DMS79 treated with DMSO at 0.1 percent for 48 hours (cell line): ENCODE data around the gene ARL6IP5.

ENCODE experiments used
- DNase-seq: peaks from one replicate; lab custom pipeline; 2025; lab: John Stamatoyannopoulos, UW

ARL6IP5 gene

DNA sequence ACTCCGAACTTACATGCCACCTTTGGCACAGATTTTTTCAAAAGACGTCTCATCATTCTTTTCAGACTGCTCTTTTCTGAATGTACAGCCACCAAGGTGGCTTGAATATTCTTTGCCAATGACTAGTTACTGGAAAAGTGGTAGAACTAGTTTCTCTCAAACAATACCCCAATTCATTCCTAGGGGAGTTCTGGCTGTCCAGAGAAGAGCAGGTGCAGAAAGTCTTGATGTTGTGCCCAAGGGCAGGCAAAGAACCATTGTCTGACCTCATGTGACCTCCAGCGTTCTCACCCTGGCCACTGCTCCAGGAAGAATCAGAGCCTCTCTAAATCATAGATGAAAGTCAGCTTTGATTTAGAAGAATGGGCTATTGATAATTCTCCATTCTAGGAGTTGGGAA lies 32.2 kb downstream of the ARL6IP5 start:
- peak; percentile 16 for DNase-seq

DNA sequence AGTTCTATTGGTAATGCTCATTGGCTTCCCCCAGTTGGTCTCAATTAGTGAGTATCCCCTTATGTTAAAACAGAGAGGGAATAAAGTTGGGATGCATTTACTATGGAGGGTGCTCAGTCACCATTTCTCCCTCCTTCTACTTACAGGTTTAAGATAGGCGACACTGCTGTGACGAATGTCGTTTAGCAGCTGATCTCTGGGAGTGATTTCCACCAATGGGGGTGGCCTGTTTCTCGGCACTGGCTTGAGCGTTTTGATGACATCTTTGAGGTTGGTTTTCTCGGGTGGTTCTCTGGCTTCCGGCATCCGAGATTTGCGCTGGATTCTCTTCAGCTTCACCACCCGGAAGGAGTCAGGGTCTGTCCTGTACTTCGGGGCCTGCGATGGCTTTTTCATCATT lies 33.8 kb downstream of the ARL6IP5 start:
- DNase-seq = no peak

DNA sequence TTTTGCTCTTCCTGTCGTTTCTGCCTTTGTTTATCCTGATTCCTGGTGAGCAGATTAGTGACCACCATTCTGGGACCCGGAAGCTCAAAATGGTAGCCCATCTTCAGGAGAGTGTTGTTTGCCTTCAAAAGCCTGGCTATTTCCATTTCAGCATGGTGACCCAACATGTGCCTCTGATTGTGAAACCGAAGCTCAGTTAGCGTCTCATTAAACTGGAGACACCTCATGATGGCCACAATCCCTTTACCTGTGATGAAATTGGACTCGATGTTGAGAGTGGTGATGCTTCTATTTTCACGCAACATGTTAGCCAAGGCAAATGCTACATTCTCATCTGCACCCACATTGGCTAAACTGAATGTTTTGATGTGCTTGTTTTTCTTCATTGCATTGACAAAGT lies 34.4 kb downstream of the ARL6IP5 start:
- DNase-seq = no peak

DNA sequence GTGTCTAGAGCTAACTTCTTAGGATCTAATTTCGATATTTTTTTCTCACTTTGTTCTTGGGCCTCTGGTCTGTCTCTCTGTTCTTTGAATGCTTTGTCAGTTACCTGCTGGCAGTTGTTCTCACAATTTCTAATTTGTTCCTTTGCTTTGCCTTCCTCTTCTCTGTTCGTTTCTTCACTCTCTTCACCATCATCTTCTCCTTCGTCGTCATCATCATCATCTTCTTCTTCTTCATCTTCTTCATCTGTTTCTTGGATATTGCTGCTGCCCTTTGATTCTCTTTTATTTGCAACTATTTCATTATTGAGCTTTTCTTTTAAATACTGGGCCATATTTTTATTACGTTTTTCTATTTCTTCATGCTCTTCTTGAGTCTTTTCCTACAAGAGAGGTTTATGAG lies 34.9 kb downstream of the ARL6IP5 start:
- no peak for DNase-seq

DNA sequence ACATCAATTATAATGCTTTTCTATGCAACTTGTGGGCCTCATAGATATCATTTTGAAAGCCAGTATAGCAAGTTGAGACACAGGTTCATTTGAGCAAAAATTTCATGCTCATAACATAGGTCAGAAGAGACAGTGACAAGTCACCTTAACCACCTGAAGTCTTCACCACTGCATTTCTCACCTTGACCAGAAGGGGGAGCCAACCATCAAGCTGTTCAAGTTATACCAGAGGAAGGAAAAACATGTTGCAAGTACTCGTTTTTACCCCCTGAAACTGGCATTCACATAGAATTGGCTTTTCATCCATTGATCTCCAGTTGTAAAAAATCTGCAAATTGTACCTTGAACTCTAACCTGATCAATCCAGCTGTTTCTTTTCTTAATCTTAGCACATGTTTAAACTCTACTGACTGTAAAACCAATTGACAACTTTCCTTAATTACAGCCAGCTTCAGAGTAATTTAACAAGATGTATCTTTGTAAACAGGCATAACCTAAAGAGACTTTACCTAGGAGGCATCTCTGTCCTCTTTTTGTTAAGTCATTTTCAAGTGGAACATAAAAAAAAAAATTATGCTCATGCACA lies 36.2 kb downstream of the ARL6IP5 start:
- DNase-seq = peak; percentile 3

DNA sequence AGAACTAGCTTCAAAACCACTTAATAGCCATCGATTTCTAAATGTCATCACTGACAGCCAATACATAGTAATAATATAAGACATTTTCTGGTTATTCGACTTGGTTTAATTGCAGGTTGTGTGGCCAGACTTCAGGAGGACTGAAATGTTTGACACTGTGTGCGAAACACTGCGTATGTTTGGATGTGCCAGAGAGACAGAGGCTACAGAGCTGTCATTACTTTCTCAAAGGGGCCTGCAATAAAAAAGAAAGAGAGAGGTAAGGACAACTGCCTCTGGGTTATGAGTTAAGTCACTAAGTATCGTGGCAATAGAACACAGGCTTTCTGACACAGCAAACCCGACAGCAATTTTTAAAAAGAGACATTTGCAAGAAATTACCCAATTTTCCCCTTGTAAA lies 36.8 kb downstream of the ARL6IP5 start:
- no peak for DNase-seq

DNA sequence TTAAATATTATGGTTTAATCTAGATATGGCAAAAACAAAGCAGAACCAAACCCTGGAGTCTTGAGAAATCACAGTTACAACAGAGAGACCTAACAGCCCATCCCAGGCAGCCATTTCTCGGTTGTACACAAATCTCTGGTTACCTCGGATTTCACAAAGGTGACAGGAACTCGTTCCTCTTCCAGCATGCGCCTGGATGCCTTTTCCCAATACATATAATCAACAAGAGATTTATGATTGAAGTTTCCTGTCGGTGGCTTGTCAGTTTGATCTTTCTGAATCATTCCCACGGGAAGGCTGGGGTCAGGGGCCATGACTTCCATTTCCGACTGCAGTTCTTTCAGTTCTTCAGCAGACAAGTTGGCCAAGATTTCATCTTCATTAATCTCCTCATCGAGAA lies 37.2 kb downstream of the ARL6IP5 start:
- DNase-seq = no peak

DNA sequence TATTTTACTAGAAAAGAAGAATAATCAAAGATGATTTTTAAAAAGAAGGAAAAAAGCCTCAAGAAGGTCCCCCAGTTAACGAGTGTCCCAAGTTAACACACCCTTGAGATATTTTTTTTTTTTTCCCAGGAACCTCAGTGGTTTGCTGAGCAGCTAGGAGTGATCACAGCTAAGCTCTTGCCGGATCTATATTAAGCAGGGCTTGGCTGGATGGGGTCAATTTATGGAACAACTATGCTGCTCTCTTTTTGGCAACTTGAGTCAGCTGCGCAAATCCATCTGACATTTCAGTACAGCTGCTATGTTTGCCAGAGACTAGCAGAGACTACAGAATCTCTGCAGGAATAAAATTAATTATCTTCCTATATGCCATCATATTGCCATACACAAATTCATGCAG lies 37.7 kb downstream of the ARL6IP5 start, which contains the start of gene LMOD3:
Gene LMOD3, minus strand, starts transcription at position 193 of the 400 bp plus-strand sequence. CDS start 209 bp downstream, outside the sequence.
- DNase-seq = no peak

DNA sequence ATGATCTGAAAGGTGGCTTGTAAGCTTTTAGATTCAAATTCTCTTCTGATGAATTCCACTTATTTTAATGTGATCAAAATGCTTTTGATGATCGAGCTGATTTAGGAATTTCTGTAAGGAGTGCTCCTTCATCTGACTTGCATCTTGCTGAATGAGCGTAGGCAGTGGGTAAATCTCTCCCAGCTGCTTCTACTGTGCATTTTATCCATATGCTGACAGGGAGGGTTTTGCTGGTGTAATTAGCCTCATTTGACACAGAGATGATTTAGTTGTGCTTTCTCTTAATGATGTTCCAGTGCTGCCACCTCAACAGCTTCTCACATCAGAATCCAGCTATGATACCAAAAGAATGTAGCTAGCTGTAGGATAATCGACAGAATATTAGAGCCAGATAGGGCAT lies 41.5 kb downstream of the ARL6IP5 start:
- no peak for DNase-seq

DNA sequence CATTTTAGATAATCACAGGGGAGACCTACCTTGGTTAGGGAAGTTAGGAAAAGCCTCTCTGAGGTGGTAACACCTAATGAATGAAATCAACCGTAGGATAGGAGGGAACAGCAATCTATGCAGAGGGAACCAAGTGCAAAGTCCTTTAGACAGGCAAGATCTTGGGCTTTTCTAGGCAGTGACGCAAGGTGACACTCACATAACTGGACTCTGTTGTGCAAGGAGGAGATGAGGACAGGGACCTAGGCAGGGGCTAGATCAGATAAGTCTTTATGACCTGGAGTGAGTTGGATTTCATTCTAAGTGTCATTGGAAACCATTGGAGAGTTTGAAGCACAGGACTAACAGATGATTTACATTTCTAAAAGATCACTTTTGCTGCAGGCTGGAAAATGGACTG lies 42.3 kb downstream of the ARL6IP5 start:
- no peak for DNase-seq

DNA sequence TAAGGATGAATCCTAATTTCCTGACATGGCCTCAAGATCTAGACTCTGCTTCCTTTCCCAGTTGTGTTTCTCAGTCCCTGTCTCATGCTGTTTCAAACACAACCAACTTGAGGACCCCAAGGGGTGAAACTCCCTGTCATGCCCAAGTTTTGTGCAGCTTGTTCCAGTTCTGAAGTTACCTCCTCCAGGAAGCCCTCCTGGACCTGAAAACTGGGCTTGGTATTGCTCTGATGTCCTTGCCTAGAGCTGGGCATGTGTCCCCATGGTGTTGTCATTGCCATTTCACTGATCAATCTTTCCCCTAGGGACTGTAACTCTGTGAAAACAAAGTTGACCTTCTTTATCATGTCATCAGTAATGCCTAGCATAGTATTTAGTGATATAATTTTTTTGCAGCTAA lies 43.8 kb downstream of the ARL6IP5 start:
- no peak for DNase-seq

DNA sequence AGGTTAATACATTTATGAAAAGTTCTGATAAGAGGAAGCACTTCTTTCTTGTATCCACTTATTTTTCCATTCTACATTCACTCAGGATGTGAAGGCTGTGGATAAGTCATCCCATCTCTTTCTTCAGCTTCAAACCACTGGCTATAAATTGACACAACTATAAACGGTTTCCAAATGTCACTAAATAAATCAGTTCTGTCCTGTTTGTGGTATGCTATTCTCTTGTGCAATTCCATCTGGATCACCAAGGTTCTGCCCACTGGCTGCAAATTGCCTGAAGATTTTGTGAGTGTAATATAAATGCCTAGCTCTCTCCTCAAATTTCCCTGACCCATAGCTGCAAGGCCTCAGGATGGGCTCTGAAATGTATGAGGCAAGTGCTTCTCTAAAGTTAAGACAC lies 44.8 kb downstream of the ARL6IP5 start:
- no peak for DNase-seq

DNA sequence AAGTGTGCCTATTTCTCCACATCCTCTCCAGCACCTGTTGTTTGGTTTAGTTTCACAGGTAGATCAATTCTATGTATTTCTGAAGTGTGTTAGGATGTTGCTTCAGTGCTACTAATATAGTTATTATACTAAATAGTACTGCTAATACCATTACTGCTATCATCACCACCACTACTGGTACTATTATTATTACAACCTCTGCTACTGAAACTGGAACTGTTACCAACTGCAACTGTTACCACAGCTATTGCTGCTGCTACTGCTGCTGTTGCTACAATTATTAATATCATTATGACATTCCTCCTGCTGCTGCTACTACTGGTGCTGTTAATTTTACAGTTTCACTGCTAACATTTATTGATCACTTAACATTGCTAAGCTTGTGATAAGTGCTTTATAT lies 46.0 kb downstream of the ARL6IP5 start:
- no peak for DNase-seq

DNA sequence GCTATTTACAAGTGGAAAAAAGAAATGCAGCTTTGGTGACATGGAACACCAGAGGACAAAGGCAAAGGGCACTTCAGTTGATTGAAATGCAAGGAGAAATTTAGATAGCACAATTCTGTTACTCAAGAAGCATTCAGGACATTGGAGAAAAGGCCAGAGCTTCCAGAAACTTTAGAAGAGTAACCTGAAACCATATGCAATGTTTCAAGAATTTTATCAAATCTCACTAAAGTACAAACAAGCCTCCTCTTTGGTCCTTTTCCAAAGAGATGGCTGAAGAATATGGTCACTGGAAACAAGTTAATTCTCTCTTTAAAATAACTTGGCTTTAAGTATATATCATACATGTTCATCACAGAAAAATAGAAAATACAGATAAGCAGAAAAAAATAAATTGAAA lies 52.3 kb downstream of the ARL6IP5 start:
- no peak for DNase-seq

DNA sequence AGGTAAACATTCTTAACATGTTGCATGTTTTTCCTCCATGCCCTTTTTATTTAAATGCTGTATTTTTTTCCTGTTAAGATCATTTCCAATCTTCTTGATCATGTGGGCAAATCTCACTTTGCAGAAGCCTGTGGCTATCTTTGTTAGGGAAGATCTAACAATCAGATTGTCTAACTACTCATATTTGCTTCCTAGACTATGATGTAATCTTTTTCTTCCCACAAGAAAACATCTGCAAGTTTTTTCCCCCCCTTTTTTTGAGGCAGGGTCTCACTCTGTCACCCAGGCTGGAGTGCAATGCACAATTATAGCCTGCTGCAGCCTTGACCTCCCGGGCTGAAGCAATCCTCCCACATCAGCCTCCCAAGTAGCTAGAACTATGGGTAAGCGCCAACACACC lies 52.7 kb downstream of the ARL6IP5 start:
- DNase-seq = no peak

DNA sequence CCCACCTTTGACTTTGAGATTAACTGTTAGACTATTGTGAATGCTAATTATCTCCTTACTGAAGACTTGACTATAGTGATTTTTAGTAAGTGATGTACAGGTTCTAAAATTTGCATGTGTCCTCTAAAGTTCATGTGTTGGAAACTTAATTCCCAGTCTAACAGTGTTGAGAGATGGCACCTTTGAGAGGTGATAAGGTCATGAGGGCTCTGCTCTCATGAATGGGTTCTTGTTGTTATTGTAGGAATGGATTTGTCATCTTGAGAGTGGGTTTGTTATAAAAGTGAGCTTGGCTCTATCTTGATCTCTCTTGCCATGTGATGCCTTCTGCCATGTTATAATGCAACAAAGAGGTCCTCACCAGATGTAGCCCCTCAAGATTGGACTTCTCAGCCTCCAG lies 56.6 kb downstream of the ARL6IP5 start:
- DNase-seq = no peak

DNA sequence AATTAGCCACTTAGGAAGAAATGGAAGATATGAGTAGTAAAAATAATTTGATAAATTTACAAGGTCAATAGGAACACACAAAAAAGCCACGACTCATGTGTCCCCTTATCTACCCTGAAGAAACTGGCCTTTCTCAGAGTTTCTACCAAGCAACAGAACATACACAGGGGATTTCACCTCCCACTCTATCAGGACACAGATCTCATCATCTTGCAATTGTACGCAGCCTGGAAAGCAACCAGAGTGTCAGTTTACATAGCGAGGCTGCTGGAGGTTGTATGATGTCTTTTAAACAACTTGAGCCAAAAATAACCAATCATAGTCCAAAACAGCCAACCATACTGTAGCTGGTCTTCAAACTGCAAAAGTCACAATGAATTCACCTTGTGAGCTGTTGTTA lies 57.4 kb downstream of the ARL6IP5 start:
- no peak for DNase-seq

DNA sequence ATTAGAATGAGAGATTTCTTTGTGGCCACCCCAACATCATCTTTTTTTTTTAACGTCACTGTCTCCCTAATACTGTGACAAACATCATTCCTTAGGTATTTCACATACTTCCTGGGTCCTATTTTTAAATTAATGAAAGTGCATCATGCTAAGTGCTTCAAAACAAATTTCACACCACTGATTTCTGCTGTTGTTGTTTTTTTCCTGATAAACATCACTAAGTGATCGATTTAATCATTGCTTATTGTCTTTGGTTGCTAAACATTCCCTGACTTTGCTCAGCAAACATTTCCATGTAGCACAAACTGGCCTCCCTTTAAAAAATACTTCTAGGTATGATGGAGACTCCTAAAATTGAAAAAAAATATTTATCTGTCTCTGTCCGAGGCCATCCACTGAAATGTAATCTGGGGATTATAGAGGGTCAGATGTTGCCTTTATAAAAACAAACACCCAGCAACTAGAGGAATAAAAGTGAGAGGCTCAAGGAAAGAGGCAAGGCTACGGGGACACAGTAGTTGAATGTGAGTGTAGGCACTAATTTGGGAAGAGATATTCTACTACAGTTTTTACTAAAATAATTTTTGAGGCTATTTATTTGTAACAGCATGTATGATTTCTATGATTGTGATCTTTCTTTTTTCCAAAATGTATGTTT lies 58.2 kb downstream of the ARL6IP5 start:
- DNase-seq = no peak

DNA sequence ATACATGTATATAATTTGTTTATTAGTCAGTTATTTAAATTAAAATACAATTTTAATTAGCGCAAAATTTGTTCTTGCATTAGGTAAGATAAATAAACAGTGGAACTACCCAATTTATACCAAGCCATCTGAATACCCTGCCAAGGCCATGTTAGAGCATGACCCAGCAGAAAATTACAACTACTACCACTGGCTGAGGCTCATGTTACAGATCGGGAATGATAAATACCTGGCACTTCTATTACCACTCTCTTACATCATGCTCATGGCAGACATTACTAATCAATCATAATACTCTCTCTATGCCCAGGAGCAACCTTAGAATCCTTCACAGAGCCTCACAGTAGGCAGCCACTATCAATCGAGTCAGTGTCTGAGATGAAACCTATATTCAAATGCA lies 58.9 kb downstream of the ARL6IP5 start:
- no peak for DNase-seq

DNA sequence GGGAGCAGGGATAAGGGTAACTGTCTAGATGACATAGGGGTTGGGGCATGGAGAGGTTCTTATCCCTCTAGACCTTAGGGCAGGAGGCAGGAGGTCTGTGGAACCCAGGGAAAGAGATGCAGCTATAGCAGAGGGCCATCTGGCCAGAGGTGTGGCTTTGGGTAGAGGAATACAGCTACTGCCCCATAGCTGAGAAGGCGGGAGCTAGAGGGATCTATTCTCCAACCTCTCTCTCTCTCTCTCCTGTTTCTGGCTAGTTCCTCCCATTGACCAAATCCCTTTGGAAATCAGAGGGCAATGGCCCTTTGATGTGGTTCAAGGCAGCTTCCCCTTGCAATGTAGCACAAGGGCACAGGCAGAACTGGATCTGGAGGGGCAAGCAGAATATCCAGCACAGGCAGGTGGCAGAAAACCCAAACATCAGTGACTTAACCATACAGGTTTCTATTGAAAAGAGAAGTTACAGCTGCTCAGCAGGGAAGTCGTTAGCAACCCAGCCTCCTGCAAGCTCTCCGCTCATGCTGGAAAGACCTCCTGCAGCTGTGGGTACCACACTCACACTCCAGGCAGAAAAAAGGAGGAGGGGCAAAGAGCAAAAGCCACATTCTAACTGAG lies 60.0 kb downstream of the ARL6IP5 start:
- no peak for DNase-seq

DNA sequence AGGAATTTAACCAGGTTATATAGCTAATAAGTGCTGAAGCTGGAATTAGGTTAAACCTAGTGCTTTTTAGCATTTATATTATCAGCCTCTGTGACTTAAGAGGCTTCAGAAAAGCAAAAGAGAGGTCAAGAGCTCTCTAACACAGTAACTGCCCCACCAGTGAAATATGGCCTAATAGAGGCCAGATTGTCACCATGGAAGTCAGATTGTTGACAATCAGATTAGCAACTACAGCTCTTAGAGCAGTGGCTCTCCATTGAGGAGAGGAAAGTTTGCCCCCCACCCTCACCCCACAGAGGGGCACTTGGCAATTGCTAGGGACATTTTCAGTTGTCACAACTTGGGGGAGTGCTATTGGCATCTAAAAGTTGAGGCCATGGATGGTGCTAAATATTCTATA lies 61.0 kb downstream of the ARL6IP5 start:
- no peak for DNase-seq

DNA sequence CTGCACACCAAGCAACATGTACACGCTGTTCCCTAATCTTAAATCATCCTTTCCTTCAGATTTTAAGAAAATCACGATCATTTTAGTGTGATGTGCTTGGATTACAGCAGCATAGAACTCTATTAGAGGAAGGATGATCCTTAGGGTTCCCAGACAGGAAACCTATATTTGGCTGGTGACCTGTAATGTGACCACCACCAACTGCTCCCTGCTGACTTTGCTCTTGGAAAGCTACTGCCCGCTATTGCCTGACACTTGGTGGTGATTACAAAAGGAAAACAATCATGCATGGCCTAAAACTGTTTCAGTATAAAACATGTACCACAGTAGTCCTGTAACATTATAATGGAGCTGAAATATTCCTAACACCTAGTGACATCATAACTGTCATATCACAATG lies 64.8 kb downstream of the ARL6IP5 start:
- DNase-seq = no peak
